SK-N-DZ (cell line): Measurements from ENCODE around the gene TRIM17.

Experiments used
- DNase-seq: peaks from one replicate; pipeline ENCODE4 v3.0.0-alpha.2; 2015; ENCODE audit warnings: low spot score

Gene TRIM17

GRCh38 chr1:228368801-228369607 is 47.7 kb downstream of the TRIM17 start:
- no peak for DNase-seq

- no peak for DNase-seq
These were observed 48.6 kb downstream of the TRIM17 start for GRCh38 chr1:228367798-228368791.

- no peak for DNase-seq
These were observed 49.6 kb downstream of the TRIM17 start for GRCh38 chr1:228366866-228367741.

GRCh38 chr1:228366062-228366865 is 50.4 kb downstream of the TRIM17 start:
- no peak for DNase-seq

GRCh38 chr1:228365271-228366061 is 51.2 kb downstream of the TRIM17 start:
- DNase-seq: no peak

GRCh38 chr1:228364706-228365213 is 51.9 kb downstream of the TRIM17 start:
- DNase-seq: no peak

GRCh38 chr1:228364068-228364705 is 52.5 kb downstream of the TRIM17 start:
- no peak for DNase-seq

GRCh38 chr1:228363686-228364067 is 53.0 kb downstream of the TRIM17 start:
- DNase-seq: no peak

- no peak for DNase-seq
These were observed 53.7 kb downstream of the TRIM17 start for GRCh38 chr1:228362884-228363450.

- DNase-seq: no peak
These were observed 54.3 kb downstream of the TRIM17 start for GRCh38 chr1:228362141-228362883.

GRCh38 chr1:228361314-228362140 is 55.1 kb downstream of the TRIM17 start:
- DNase-seq: no peak

- DNase-seq: no peak
These were observed 55.9 kb downstream of the TRIM17 start for GRCh38 chr1:228360533-228361313.

GRCh38 chr1:228359613-228360532 is 56.8 kb downstream of the TRIM17 start:
- no peak for DNase-seq

GRCh38 chr1:228358764-228359612 is 57.7 kb downstream of the TRIM17 start:
- no peak for DNase-seq
